WTC11 (cell line): ENCODE measurements around the gene FANCI. TPM values are rescaled to one million over a fixed set of nuclear protein-coding genes. Genes with fewer than 3 reads are reported as not detected.

ENCODE experiments used
- ATAC-seq: fragments of 200-7000 bp; cut with Tn5 transposase; 2 replicates; pipeline ENCODE4 v1.10.0; 2021; ENCODE audit warnings: mild to moderate bottlenecking, moderate library complexity
- CTCF ChIA-PET: fragments of 300-600 bp; sonication (Branson Sonifier 250); formaldehyde crosslinking; loops from one replicate; lab custom pipeline; 2021; ENCODE audit warnings: antibody characterized with exemption; lab: Charles Lee
- POLR2A ChIA-PET: fragments of 350-600 bp; sonication (Branson Sonifier 250); formaldehyde crosslinking; loops from one replicate; lab custom pipeline; 2021; ENCODE audit warnings: antibody characterized with exemption; lab: Charles Lee
- DNase-seq: peaks from one replicate; pipeline ENCODE4 v3.0.0; 2021; ENCODE audit warnings: low spot score
- H3K27ac Mint-ChIP-seq: 2 replicates; pipeline ENCODE4 v1.8.0; 2021; ENCODE audit warnings: mixed read lengths
- H3K27me3 Mint-ChIP-seq: 2 replicates; pipeline ENCODE4 v1.8.0; 2021; ENCODE audit warnings: low read depth, mild to moderate bottlenecking, moderate library complexity, mixed read lengths
- H3K36me3 Mint-ChIP-seq: 2 replicates; pipeline ENCODE4 v1.8.0; 2021; ENCODE audit warnings: mixed read lengths
- H3K4me1 Mint-ChIP-seq: 2 replicates; pipeline ENCODE4 v1.8.0; 2022; ENCODE audit warnings: mixed read lengths
- H3K4me3 Mint-ChIP-seq: 2 replicates; pipeline ENCODE4 v1.8.0; 2021; ENCODE audit warnings: mild to moderate bottlenecking, moderate library complexity, mixed read lengths
- H3K9me3 Mint-ChIP-seq: 2 replicates; pipeline ENCODE4 v1.8.0; 2021; ENCODE audit warnings: mixed read lengths
- ELF4 ChIP-seq: sonication (generic); formaldehyde crosslinking; IDR thresholded peaks from 2 replicates; pipeline ENCODE4 v1.8.1; 2022; ENCODE audit warnings: low read depth, mild to moderate bottlenecking, moderate library complexity, missing genetic modification reagents
- EMX1 ChIP-seq: fragments of 250-450 bp; sonication (Bioruptor Pico); IDR thresholded peaks from 2 replicates; pipeline ENCODE4 v1.8.0; 2021; ENCODE audit warnings: mild to moderate bottlenecking
- ESRRA ChIP-seq: sonication (generic); formaldehyde crosslinking; IDR thresholded peaks from 2 replicates; pipeline ENCODE4 v1.8.1; 2022; ENCODE audit warnings: mild to moderate bottlenecking, missing genetic modification reagents, borderline replicate concordance
- FOXK1 ChIP-seq: sonication (generic); formaldehyde crosslinking; IDR thresholded peaks from 2 replicates; pipeline ENCODE4 v1.8.0; 2022; ENCODE audit warnings: mild to moderate bottlenecking, moderate library complexity, missing genetic modification reagents
- GRHL2 ChIP-seq: fragments of 250-450 bp; sonication (Bioruptor Pico); IDR thresholded peaks from 2 replicates; pipeline ENCODE4 v1.8.0; 2022; ENCODE audit warnings: mild to moderate bottlenecking, moderate library complexity; ENCODE audit not compliant: insufficient replicate concordance, severe bottlenecking
- NFYB ChIP-seq: sonication (generic); formaldehyde crosslinking; conservative IDR thresholded peaks from 2 replicates; pipeline ENCODE4 v1.8.0; 2022; ENCODE audit warnings: low read depth, missing genetic modification reagents
- OVOL2 ChIP-seq: fragments of 250-450 bp; sonication (Bioruptor Pico); IDR thresholded peaks from 2 replicates; pipeline ENCODE4 v1.9.0; 2021; ENCODE audit warnings: mild to moderate bottlenecking, borderline replicate concordance
- PRRX2 ChIP-seq: fragments of 250-450 bp; sonication (Bioruptor Pico); IDR thresholded peaks from 2 replicates; pipeline ENCODE4 v1.8.0; 2021; ENCODE audit warnings: mild to moderate bottlenecking
- RORB ChIP-seq: fragments of 250-450 bp; sonication (Bioruptor Pico); IDR thresholded peaks from 2 replicates; pipeline ENCODE4 v1.9.0; 2021; ENCODE audit warnings: mild to moderate bottlenecking
- ZBTB21 ChIP-seq: sonication (generic); formaldehyde crosslinking; IDR thresholded peaks from 2 replicates; pipeline ENCODE4 v1.8.1; 2023; ENCODE audit warnings: mild to moderate bottlenecking, missing genetic modification reagents, borderline replicate concordance
- ZNF232 ChIP-seq: sonication (generic); formaldehyde crosslinking; IDR thresholded peaks from 2 replicates; pipeline ENCODE4 v1.8.0; 2022; ENCODE audit warnings: mild to moderate bottlenecking, missing genetic modification reagents
- ZNF396 ChIP-seq: fragments of 250-450 bp; sonication (Bioruptor Pico); IDR thresholded peaks from 2 replicates; pipeline ENCODE4 v1.8.0; 2021; ENCODE audit warnings: mild to moderate bottlenecking, moderate library complexity, borderline replicate concordance
- ZNF423 ChIP-seq: fragments of 250-450 bp; sonication (Bioruptor Pico); IDR thresholded peaks from 2 replicates; pipeline ENCODE4 v2.1.2; 2022; ENCODE audit warnings: mild to moderate bottlenecking, moderate library complexity
- total RNA-seq: library from RNA; stranded (reverse); gene quantifications from 3 replicates; pipeline ENCODE4 v1.2.3, GENCODE V29; 2021
- TF ChIP-seq, protein P1 (sequence below): sonication (generic); formaldehyde crosslinking; IDR thresholded peaks from 2 replicates; pipeline ENCODE4 v1.8.1; 2022; ENCODE audit warnings: missing genetic modification reagents, borderline replicate concordance
- TF ChIP-seq, protein P2 (sequence below): fragments of 250-450 bp; sonication (Bioruptor Pico); IDR thresholded peaks from 2 replicates; pipeline ENCODE4 v1.8.0; 2021; ENCODE audit warnings: mild to moderate bottlenecking
- TF ChIP-seq, protein P3 (sequence below): sonication (generic); formaldehyde crosslinking; IDR thresholded peaks from 2 replicates; pipeline ENCODE4 v1.8.0; 2022; ENCODE audit warnings: mild to moderate bottlenecking, missing genetic modification reagents
- TF ChIP-seq, protein P4 (sequence below): sonication (generic); formaldehyde crosslinking; IDR thresholded peaks from 2 replicates; pipeline ENCODE4 v1.8.1; 2023; ENCODE audit warnings: mild to moderate bottlenecking, moderate library complexity, missing genetic modification reagents
- TF ChIP-seq, protein P5 (sequence below): sonication (generic); formaldehyde crosslinking; IDR thresholded peaks from 2 replicates; pipeline ENCODE4 v1.8.1; 2022; ENCODE audit warnings: low read depth, mild to moderate bottlenecking, moderate library complexity, missing genetic modification reagents, borderline replicate concordance

FANCI gene
- total RNA-seq, 1 experiment from 2014 or later, result 108 TPM

DNA sequence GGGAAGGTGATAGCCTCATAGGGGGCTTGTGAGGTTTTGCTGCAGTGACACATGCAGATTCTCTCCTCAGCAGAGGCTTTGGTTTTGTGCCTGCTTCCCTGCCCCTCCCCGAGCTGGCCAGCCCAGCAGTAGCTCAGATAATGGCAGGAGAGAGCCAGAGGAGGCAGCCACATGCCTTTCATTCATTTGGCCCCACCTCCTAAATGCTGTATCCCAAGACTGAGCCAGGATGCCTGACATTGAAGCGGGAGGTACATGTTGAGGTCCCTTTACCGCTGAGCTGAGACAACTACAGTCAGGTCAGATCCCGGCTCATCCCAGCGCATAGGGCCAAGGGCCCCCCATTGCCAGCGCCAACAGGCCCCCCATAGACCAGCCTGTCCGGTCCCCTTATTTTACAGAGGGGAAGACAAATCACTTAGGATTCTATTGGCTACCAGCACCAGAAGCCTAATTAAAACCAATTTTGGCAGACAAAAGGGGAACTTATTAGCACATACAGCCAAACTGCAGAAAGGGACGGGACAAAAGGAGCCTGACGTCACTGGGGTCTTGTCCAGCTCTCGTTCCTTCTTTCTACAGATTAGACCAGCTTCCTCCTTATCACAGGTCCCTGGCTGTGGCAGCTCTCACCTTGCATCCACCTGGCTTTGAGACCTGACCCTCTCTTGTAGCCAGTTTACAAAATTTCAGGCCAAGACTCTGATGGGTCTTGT is 102.9 kb downstream of the FANCI start:
- CTCF ChIA-PET, result interaction anchor here (0.6 to 9.6 kb wide), 14 partner anchors 11 to 229 kb away, joined by 3 to 121 read pairs (median 3); partner anchors contain the start of genes POLG and TICRR
- H3K36me3 Mint-ChIP-seq, result no peaks in the 10 kb centered on the region

DNA sequence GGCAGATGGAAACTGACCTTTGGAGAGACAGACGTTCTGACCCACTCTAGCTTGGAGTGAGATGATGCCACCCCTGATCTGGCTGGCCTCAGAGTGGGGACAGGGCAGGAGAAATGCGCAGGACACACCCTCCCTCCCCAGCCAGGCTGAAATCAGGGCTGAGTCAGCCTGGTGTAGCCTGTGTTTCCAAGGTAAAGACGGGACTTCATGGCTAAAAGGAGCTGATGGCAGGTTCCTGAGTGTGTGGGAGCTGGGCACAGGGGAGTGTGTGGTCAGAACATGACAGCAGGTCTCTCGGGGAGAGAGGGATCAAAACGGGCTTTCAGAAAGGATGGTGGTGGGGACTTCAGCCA is 105.4 kb downstream of the FANCI start:
- ATAC-seq, result no peak
- no peak for DNase-seq
- ChIA-PET CTCF (interaction anchor here (1.2 to 9.6 kb wide), 3 partner anchors 8 to 143 kb away, joined by 4 to 121 read pairs (median 6); no protein-coding TSS in a partner anchor), POLR2A (no interaction called here)
- TF ChIP-seq RORB (CRISPR knock-in tag) (no peak), ELF4 (CRISPR knock-in tag) (no peak), OVOL2 (CRISPR knock-in tag) (no peak)
- TF ChIP-seq, protein P1, sequence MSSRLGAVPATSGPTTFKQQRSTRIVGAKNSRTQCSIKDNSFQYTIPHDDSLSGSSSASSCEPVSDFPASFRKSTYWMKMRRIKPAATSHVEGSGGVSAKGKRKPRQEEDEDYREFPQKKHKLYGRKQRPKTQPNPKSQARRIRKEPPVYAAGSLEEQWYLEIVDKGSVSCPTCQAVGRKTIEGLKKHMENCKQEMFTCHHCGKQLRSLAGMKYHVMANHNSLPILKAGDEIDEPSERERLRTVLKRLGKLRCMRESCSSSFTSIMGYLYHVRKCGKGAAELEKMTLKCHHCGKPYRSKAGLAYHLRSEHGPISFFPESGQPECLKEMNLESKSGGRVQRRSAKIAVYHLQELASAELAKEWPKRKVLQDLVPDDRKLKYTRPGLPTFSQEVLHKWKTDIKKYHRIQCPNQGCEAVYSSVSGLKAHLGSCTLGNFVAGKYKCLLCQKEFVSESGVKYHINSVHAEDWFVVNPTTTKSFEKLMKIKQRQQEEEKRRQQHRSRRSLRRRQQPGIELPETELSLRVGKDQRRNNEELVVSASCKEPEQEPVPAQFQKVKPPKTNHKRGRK (CRISPR knock-in tag), result no peak
- Mint-ChIP-seq H3K27ac (no peak overlapping the region), H3K4me3 (no peak overlapping the region), H3K4me1 (peaks cover 5% of the 10 kb centered on the region; the same call in 1 of the 2 replicates), H3K27me3 (peaks cover 22% of the 10 kb centered on the region), H3K36me3 (no peaks in the 10 kb centered on the region), H3K9me3 (no peaks in the 10 kb centered on the region)

More for the DNA sequence above, 102.9 kb downstream of the FANCI start:
- no peak overlapping the region for H3K4me3 Mint-ChIP-seq
- ATAC-seq (peak; percentile 98), DNase-seq (peak; percentile 43)
- H3K9me3 Mint-ChIP-seq, result no peaks in the 10 kb centered on the region
- TF ChIP-seq, protein P2, sequence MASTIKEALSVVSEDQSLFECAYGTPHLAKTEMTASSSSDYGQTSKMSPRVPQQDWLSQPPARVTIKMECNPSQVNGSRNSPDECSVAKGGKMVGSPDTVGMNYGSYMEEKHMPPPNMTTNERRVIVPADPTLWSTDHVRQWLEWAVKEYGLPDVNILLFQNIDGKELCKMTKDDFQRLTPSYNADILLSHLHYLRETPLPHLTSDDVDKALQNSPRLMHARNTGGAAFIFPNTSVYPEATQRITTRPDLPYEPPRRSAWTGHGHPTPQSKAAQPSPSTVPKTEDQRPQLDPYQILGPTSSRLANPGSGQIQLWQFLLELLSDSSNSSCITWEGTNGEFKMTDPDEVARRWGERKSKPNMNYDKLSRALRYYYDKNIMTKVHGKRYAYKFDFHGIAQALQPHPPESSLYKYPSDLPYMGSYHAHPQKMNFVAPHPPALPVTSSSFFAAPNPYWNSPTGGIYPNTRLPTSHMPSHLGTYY, result no peak
- TF ChIP-seq ZNF232 (CRISPR knock-in tag) (no peak), EMX1 (CRISPR knock-in tag) (no peak), ZNF423 (CRISPR knock-in tag) (no peak), ZNF396 (CRISPR knock-in tag) (no peak), ZBTB21 (CRISPR knock-in tag) (no peak), ESRRA (CRISPR knock-in tag) (no peak), PRRX2 (CRISPR knock-in tag) (no peak), NFYB (CRISPR knock-in tag) (no peak), FOXK1 (CRISPR knock-in tag) (no peak), RORB (CRISPR knock-in tag) (no peak), GRHL2 (CRISPR knock-in tag) (no peak)
- TF ChIP-seq, protein P3, sequence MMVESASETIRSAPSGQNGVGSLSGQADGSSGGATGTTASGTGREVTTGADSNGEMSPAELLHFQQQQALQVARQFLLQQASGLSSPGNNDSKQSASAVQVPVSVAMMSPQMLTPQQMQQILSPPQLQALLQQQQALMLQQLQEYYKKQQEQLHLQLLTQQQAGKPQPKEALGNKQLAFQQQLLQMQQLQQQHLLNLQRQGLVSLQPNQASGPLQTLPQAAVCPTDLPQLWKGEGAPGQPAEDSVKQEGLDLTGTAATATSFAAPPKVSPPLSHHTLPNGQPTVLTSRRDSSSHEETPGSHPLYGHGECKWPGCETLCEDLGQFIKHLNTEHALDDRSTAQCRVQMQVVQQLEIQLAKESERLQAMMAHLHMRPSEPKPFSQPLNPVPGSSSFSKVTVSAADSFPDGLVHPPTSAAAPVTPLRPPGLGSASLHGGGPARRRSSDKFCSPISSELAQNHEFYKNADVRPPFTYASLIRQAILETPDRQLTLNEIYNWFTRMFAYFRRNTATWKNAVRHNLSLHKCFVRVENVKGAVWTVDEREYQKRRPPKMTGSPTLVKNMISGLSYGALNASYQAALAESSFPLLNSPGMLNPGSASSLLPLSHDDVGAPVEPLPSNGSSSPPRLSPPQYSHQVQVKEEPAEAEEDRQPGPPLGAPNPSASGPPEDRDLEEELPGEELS (CRISPR knock-in tag), result no peak
- TF ChIP-seq, protein P4, sequence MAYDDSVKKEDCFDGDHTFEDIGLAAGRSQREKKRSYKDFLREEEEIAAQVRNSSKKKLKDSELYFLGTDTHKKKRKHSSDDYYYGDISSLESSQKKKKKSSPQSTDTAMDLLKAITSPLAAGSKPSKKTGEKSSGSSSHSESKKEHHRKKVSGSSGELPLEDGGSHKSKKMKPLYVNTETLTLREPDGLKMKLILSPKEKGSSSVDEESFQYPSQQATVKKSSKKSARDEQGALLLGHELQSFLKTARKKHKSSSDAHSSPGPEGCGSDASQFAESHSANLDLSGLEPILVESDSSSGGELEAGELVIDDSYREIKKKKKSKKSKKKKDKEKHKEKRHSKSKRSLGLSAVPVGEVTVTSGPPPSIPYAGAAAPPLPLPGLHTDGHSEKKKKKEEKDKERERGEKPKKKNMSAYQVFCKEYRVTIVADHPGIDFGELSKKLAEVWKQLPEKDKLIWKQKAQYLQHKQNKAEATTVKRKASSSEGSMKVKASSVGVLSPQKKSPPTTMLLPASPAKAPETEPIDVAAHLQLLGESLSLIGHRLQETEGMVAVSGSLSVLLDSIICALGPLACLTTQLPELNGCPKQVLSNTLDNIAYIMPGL (CRISPR knock-in tag), result no peak
- TF ChIP-seq, protein P5, sequence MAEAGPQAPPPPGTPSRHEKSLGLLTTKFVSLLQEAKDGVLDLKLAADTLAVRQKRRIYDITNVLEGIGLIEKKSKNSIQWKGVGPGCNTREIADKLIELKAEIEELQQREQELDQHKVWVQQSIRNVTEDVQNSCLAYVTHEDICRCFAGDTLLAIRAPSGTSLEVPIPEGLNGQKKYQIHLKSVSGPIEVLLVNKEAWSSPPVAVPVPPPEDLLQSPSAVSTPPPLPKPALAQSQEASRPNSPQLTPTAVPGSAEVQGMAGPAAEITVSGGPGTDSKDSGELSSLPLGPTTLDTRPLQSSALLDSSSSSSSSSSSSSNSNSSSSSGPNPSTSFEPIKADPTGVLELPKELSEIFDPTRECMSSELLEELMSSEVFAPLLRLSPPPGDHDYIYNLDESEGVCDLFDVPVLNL (CRISPR knock-in tag), result no peak
- TF ChIP-seq, protein P1 (CRISPR knock-in tag), result no peak
- no peak overlapping the region for H3K27ac Mint-ChIP-seq
- POLR2A ChIA-PET, result interaction anchor here (0.6 kb wide), 1 partner anchor 116 kb away, joined by 5 read pairs; no protein-coding TSS in a partner anchor
- H3K27me3 Mint-ChIP-seq, result peaks cover 6% of the 10 kb centered on the region; the same call in 1 of the 2 replicates
- peaks cover 5% of the 10 kb centered on the region; the same call in 1 of the 2 replicates for H3K4me1 Mint-ChIP-seq
